Astrocyte of the cerebellum (primary cell): ENCODE measurements around the gene KLK13.
A peak's percentile ranks its signal among the peaks of the same experiment; 100 is the strongest.

Experiments used
- DNase-seq: peaks from one replicate; pipeline ENCODE4 v3.0.0-alpha.2; 2011; ENCODE audit warnings: low read depth
- H3K4me3 ChIP-seq: 2 replicates; pipeline ENCODE4 v1.5.1; 2011; ENCODE audit warnings: mild to moderate bottlenecking, low read depth, low read length, moderate library complexity
- CTCF ChIP-seq: IDR thresholded peaks from 2 replicates; pipeline ENCODE4 v1.5.1; 2012; ENCODE audit warnings: low read length, low read depth, moderate library complexity, mild to moderate bottlenecking; ENCODE audit errors: missing control alignments
- in situ Hi-C: cut with HindIII; loops from 2 replicates; pipeline ENCODE4 v1.10.0; 2017; ENCODE audit warnings: low sequenced_read_pairs

KLK13 gene

GRCh38 chr19:51107406-51108065, 42.6 kb upstream of the KLK13 start:
- in situ Hi-C loops = no loop called here
- TF ChIP-seq CTCF = no peak
- peak overlapping the region; percentile 68 for H3K4me3 ChIP-seq
- no peak for DNase-seq

GRCh38 chr19:51103926-51104341, 39.0 kb upstream of the KLK13 start:
- no peak for TF ChIP-seq CTCF

GRCh38 chr19:51102991-51103390, 38.1 kb upstream of the KLK13 start:
- in situ Hi-C loops = no loop called here
- TF ChIP-seq CTCF = no peak
- H3K4me3 ChIP-seq = no peak overlapping the region
- no peak for DNase-seq

More at GRCh38 chr19:51103926-51104341, 39.0 kb upstream of the KLK13 start:
- in situ Hi-C loops = no loop called here
- no peak overlapping the region for H3K4me3 ChIP-seq
- no peak for DNase-seq

DNA sequence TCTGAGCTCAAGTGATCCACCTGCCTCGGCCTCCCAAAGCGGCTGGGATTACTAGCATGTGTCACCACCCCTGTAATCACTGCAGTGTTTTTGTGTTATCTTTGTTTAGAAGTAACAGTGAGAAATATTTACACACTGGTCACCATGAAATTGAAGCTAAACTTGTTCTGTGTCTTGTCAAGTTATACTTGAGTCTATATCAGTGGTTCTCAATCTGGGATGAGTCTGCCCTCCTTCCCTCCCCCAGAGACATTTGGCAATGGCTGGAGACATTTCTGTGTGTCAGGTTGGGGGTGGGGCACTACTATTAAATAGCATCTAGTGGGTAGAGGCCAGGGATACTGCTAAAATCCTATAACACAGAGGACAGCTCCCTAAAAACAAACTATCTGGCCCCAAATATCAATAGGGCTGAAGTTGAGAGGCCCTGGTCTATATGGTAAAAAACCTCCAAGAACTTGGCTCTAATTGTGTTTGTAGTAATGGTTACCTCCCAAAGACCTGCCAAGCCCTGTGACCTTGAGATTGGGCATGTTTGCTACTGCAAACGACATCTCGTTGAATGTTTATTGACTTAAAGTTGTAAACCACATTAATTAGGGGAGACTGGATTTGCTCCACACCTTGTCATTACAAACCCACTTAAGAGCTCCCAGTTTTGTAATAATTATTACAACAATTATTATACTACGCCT, 36.4 kb upstream of the KLK13 start:
- no peak overlapping the region for H3K4me3 ChIP-seq
- in situ Hi-C loops = no loop called here
- TF ChIP-seq CTCF = no peak
- no peak for DNase-seq

DNA sequence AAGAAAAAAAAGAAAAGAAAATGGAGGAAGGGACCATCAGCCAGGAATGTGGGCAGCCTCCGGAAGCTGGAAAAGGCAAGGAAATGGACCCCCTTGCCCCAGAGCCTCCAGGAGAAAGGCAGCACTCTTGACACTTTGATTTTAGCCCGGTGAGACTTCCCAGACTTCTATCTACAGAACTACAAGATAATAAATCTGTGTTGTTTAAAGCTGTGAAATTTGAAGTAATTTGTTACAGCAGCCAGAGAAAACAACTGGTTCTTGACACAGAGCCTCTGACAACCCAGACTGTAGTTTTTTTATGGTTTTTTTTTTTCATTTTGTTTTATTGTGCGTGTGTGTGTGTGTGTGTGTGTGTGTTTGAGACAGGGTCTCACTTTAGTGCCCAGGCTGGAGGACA, 35.7 kb upstream of the KLK13 start:
- in situ Hi-C loops = no loop called here
- no peak for DNase-seq

DNA sequence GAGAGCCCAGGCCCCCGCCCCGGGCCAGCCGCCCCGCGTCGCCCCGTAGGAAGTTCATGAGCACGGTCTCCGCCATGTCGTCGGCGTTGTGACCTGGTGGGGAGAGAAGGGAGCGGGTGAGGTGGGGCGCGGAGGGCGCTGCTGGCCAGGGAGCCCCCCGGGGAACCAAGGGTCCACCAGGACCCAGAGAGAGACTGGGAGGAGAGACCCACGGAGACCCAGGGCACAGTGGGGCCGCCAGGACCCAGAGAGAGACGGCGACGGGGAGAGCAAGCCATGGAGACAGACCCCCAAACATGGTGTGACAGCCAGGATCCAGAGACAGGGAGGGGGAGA, 34.1 kb upstream of the KLK13 start:
- no peak for DNase-seq
- H3K4me3 ChIP-seq = no peak overlapping the region
- no peak for TF ChIP-seq CTCF
- in situ Hi-C loops = no loop called here

More for the DNA sequence above, 35.7 kb upstream of the KLK13 start:
- TF ChIP-seq CTCF = no peak
- no peak overlapping the region for H3K4me3 ChIP-seq
